OCI-LY7 (cell line): Measurements from ENCODE around the gene DCST2.

Source experiments
- EZH2phosphoT487 ChIP-seq: fragments of 200-600 bp; sonication (generic); IDR thresholded peaks from 2 replicates; pipeline ENCODE4 v1.6.1; 2018; ENCODE audit warnings: low read depth, borderline replicate concordance, mild to moderate bottlenecking, mixed run types, antibody characterized with exemption, low read length, moderate library complexity, mixed read lengths
- TF ChIP-seq, protein P1 (sequence below): fragments of 200-600 bp; sonication (generic); conservative IDR thresholded peaks from 2 replicates; pipeline ENCODE4 v1.5.1; 2014; ENCODE audit warnings: mild to moderate bottlenecking, antibody characterized with exemption, low read length, moderate library complexity, mixed read lengths

DNA sequence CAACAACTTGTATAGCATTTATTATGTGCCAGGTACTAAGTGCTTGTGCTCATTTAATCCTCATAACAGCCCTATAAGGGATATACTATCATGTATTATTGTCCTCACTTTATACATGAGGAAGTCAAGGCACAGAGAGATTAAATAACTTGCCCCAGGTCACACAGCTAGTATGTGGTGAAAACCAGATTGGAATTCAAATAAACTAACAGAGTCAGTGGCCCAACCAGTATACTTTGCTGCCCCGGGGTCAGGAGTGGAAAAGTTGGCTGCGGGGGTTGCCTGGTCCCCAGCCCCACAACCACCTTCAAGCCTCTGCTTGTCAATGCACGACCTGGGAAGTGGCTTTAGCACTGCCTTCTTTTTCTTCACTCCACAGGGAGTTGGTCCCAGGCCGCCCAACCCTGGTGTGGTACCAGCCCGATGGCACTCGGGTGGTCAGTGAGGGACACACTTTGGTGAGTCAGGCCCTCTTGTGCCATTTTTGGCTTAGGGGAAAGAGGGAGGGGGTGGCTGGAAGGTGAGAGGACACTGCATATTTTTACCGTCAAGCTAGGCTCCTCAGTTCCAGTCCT, 20.0 kb upstream of the DCST2 start:
- TF ChIP-seq, protein P1, sequence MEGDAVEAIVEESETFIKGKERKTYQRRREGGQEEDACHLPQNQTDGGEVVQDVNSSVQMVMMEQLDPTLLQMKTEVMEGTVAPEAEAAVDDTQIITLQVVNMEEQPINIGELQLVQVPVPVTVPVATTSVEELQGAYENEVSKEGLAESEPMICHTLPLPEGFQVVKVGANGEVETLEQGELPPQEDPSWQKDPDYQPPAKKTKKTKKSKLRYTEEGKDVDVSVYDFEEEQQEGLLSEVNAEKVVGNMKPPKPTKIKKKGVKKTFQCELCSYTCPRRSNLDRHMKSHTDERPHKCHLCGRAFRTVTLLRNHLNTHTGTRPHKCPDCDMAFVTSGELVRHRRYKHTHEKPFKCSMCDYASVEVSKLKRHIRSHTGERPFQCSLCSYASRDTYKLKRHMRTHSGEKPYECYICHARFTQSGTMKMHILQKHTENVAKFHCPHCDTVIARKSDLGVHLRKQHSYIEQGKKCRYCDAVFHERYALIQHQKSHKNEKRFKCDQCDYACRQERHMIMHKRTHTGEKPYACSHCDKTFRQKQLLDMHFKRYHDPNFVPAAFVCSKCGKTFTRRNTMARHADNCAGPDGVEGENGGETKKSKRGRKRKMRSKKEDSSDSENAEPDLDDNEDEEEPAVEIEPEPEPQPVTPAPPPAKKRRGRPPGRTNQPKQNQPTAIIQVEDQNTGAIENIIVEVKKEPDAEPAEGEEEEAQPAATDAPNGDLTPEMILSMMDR: no peak
- TF ChIP-seq EZH2phosphoT487: no peak
